GM19239 (cell line): ENCODE results near the gene SASH1.

Experiments used
- DNase-seq: peaks from one replicate; pipeline ENCODE4 v3.0.0; 2011; ENCODE audit warnings: low spot score; ENCODE audit not compliant: insufficient read length
- FAIRE-seq: peaks from 2 replicates; lab custom pipeline; 2011; peaks lifted over from hg19 to GRCh38; lab: Jason Lieb, UNC

Gene SASH1

GRCh38 chr6:148342350-148343046, at the start of gene SASH1:
SASH1 (plus strand) TSS chr6:148342838; CDS start chr6:148343068, 230 bp downstream.
- DNase-seq (peak; percentile 71), FAIRE-seq (peak; percentile 96)

GRCh38 chr6:148293181-148293995, 49.2 kb upstream of the SASH1 start:
- DNase-seq = no peak
- no peak for FAIRE-seq

- FAIRE-seq (no peak), DNase-seq (no peak)
These were observed 48.6 kb upstream of the SASH1 start for GRCh38 chr6:148294059-148294458.

GRCh38 chr6:148295261-148295887, 47.3 kb upstream of the SASH1 start:
- FAIRE-seq = no peak
- DNase-seq = no peak

- DNase-seq = no peak
- no peak for FAIRE-seq
These were observed 45.9 kb upstream of the SASH1 start for GRCh38 chr6:148296771-148297170.

- DNase-seq (no peak), FAIRE-seq (no peak)
These were observed 44.0 kb upstream of the SASH1 start for GRCh38 chr6:148298683-148299082.

GRCh38 chr6:148303616-148304015, 39.0 kb upstream of the SASH1 start:
- FAIRE-seq (no peak), DNase-seq (no peak)

- DNase-seq (no peak), FAIRE-seq (no peak)
These were observed 37.7 kb upstream of the SASH1 start for GRCh38 chr6:148304976-148305375.

GRCh38 chr6:148306286-148306685, 36.4 kb upstream of the SASH1 start:
- DNase-seq (no peak), FAIRE-seq (no peak)

- DNase-seq (no peak), FAIRE-seq (no peak)
These were observed 35.2 kb upstream of the SASH1 start for GRCh38 chr6:148307405-148307804.

- no peak for FAIRE-seq
- DNase-seq = no peak
These were observed 33.3 kb upstream of the SASH1 start for GRCh38 chr6:148309301-148309700.

GRCh38 chr6:148311966-148312669, 30.5 kb upstream of the SASH1 start:
- no peak for FAIRE-seq
- no peak for DNase-seq

GRCh38 chr6:148313488-148313887, 29.1 kb upstream of the SASH1 start:
- DNase-seq (no peak), FAIRE-seq (no peak)

- DNase-seq = no peak
- no peak for FAIRE-seq
These were observed 26.3 kb upstream of the SASH1 start for GRCh38 chr6:148316308-148316707.

GRCh38 chr6:148317051-148317450, 25.6 kb upstream of the SASH1 start:
- FAIRE-seq = no peak
- no peak for DNase-seq

GRCh38 chr6:148317739-148318138, 24.9 kb upstream of the SASH1 start:
- DNase-seq = no peak
- FAIRE-seq = no peak

GRCh38 chr6:148322704-148323103, 19.9 kb upstream of the SASH1 start:
- no peak for DNase-seq

GRCh38 chr6:148323344-148323743, 19.3 kb upstream of the SASH1 start:
- no peak for FAIRE-seq

More at GRCh38 chr6:148322704-148323103, 19.9 kb upstream of the SASH1 start:
- FAIRE-seq = no peak

GRCh38 chr6:148324297-148324985, 18.2 kb upstream of the SASH1 start:
- FAIRE-seq = no peak
- DNase-seq = no peak

More at GRCh38 chr6:148323344-148323743, 19.3 kb upstream of the SASH1 start:
- no peak for DNase-seq
